SKM-1 treated with dmso at 0.1 percent for 144 hours (cell line): Measurements from ENCODE around the gene ITFG2.
A peak's percentile ranks its signal among the peaks of the same experiment; 100 is the strongest.
"Not testable (repeated sequence)": the region's sequence is repeated elsewhere in the genome, so short reads cannot be mapped to it uniquely, and the experiment has no call there.

Experiments used
- DNase-seq: peaks from one replicate; lab custom pipeline; 2025; ENCODE audit not compliant: unreplicated experiment; lab: John Stamatoyannopoulos, UW

The ITFG2 gene

GRCh38 chr12:2812290-2813213, at the start of gene ITFG2:
Gene ITFG2, plus strand, starts transcription at chr12:2812668. Its CDS starts 93 bp downstream, at chr12:2812761.
- peak; percentile 90 for DNase-seq

- no peak for DNase-seq
Observed at GRCh38 chr12:2764398-2764797, 48.1 kb upstream of the ITFG2 start.

- DNase-seq: no peak
Observed at GRCh38 chr12:2765052-2765451, 47.4 kb upstream of the ITFG2 start.

DNA sequence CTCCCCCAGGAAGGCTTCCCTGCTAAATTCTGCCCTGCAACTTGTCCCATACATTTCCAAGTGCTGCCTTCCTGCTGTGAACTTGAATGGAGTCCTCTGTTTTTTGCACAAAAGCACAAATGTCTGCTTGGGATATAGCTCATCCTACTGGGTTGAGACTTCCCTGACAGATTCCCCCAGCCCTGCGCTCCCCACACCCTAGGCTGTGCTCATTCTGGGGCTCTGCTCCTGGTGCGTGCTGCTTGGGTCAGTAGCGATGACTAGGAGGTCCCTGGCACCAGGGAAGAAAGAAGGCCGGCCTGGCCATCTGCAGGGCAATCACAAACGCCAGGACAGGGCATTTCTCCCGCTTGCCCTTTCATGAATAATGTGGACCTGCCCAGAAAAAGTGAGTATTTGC, 46.9 kb upstream of the ITFG2 start:
- DNase-seq: no peak

DNA sequence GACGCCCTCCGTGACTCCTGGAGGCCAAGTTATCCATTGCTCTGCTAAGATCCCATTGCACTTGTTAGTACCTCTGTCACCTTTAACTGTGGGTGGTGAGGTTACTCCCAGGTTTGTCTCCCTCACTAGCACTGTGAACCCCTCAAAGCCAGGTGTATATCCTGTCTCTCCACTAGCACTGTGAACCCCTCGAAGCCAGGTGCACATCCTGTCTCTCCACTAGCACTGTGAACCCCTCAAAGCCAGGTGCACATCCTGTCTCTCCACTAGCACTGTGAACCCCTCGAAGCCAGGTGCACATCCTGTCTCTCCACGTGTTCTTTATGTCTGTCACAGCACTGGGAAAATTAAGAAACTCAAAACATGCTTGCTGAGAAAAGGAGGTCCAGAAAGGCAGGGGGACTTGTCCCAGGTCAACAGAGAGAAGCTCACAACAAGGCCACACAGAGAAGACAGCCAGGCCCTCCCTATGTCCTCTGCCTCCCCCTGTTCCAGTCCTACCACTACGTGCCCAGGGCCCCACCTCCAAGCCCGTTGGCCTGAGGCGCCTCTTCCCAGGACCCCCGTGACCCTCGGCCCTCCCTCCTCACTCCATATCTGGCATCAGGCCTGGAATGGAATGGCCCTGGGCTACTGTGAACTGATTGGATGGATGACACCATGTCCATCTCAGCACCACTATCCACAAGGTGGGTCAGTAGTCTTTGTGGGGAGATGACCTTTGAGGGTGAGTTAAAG, 44.1 kb upstream of the ITFG2 start:
- no peak for DNase-seq

GRCh38 chr12:2769866-2770533, 42.5 kb upstream of the ITFG2 start:
- no peak for DNase-seq

GRCh38 chr12:2770544-2770943, 41.9 kb upstream of the ITFG2 start:
- not testable (repeated sequence) for DNase-seq

- no peak for DNase-seq
Observed at GRCh38 chr12:2772370-2772769, 40.1 kb upstream of the ITFG2 start.

GRCh38 chr12:2773199-2773875, 39.1 kb upstream of the ITFG2 start:
- DNase-seq: no peak

- DNase-seq: no peak
Observed at GRCh38 chr12:2775431-2775830, 37.0 kb upstream of the ITFG2 start.

DNA sequence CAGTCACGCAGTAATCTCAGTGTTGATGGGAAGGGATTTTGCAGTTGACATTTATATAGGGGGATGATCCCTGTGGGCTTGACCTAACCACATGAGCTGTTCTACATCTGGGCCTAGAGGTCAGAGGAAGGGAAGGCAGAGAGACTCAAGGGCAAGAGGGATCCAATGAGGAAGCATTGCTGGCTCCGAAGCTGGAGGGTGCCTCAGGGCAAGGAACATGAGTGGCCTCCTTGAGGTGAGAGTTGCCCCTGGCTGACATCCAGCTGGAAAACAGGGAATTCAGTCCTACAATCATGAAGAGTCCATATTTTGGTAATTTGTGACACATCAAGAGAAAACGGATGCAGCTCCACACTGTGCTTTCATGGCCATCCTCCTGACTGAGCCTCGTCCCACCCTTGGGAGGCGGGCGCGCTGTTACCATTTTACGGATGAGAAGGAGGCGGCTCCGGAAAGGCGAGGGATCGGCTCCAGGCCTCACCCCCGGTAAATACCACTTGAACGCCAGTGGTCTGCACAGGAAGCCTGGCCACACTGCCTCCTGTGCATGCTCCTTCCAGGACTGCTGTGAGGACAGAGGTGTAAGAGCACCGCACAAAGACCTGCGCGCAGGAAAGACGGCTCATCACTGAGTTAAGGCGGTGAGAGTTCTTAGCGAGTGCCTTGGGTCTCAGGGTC, 36.2 kb upstream of the ITFG2 start:
- no peak for DNase-seq

- no peak for DNase-seq
Observed at GRCh38 chr12:2779281-2779680, 33.2 kb upstream of the ITFG2 start.

DNA sequence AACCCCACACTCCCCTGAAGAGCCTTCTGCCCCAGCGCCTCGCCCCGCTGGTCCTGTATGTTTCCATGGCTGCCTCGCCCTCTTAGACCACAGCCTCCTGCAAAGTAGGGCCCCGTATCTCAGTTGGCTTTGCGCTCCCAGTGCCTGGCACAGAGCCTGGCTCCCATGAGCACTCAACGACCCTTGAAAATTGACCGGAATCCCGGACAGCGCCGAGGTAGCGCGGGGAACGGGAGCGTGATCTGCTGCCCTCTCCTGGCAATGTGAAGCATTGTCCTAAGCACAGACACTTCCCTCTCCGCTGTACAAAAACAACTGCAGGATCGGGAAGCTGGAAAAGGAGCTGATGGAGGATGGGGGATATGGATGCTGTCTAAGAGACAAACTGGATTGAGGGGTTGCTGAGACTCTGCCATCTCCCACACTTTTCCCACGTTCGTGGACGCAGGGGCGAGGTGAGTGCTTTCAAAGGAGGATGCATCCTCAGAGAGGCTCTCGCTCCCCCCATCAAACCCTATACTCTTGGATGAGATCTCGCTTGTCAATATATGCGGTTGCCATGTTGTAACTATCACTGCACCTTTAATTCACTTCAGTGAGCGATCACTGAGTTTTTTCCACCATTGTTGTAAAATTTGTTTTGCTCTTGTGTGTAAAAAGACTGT, 28.4 kb upstream of the ITFG2 start:
- DNase-seq: no peak

DNA sequence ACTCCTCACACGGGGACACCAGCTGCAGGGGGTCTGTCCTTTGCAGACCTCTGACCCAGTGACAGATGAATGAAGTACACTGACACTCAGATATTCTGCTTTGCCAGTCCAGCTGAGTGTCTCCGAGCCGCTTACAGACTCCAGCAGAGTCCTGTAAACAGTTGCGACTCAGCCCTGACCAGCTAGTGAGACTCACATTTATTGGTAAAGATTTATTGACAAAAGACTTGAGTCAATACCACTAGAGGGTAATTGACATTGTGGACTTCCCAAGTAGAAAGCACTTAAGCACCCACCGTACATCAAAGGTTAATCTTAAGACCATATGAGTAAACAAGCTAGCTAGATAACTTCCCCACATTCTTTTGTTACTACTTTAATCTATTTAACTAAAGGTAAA, 27.5 kb upstream of the ITFG2 start:
- DNase-seq: no peak

DNA sequence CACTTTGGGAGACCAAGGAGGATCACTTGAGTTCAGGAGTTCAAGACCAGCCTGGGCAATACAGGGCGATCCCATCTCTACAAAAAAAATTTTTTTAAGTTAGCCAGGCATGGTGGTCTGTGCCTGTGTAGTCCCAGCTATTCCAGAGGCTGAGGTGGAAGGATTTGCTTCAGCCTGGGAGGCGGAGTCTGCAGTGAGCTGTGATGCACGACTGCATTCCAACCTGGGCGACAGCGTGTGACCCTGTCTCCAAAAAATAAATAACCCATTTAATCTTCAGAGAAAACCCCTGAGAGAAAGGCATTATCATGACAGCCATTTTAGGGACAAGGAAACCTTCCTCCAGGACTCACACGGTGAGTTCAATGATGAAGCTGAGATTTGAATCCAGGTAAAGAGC, 21.4 kb upstream of the ITFG2 start:
- DNase-seq: no peak

GRCh38 chr12:2792671-2793500, 19.6 kb upstream of the ITFG2 start:
- no peak for DNase-seq

DNA sequence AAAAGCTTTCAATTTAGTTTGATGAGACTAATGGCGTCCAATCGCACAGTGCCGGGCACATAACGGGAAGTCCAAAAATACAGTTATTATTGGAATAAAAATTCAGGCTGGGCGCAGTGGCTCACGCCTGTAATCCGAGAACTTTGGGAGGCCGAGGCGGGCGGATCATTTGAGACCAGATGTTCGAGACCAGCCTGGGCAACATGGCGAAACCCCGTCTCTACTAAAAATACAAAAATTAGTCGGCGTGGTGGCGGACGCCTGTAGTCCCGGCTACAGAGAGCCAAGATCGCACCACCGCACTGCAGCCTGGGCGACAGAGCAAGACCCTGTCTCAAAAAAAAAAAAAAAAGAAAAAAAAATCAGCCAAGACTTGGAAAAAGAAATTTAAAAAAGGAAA, 18.9 kb upstream of the ITFG2 start:
- DNase-seq: no peak

DNA sequence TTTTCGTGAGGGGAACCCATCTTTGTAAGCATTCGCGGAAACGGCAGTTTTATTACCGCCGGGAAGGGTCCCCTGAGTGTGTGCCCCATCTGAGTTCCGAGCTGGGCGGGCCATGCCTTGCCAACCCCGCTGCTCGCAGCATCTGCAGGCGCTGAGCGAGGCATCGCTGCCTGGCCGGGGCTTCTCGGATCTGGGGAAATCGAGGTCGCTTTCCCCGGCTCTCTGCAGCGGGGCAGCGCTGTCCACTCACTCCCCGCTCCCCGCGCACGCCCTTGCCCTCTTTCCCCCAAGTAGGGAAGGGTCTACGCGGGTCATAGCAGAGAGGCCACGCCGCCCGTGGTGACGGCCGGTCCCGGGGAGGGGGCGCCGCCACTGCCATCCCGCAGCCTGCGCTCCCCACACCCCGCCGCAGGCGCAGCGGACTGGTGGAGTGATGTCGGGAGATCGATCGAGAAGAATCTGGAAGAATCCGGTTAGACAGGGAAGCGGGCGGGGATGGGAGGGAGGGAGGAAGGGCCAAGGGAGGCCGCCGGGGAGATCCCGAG, 18.2 kb upstream of the ITFG2 start:
- no peak for DNase-seq

DNA sequence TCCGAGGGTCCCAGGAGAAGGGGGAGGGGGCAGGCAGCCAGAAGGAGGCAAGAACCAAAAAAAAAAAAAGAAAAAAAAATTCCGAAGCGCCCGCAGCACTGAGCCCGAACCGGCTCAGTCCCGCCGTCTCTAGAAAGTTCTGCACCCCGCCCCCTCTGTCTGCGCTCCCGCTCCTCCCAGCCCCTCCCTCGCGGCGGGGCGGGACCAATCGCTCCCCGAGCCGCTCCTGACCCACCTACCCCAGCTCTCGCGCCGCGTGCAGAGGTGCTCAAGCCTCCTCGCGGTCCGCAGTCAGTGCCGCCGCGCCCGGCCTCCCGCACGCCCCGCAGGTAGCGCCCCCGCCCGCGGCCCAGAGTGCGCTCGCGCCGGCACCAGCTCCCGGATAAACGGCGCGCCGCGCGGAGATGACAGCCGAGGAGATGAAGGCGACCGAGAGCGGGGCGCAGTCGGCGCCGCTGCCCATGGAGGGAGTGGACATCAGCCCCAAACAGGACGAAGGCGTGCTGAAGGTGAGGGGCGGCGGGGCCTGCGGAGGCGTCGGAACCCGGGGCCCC, 17.7 kb upstream of the ITFG2 start, which contains the start of gene FKBP4:
Gene FKBP4, plus strand, starts transcription at position 235 of the 554 bp plus-strand sequence. Its CDS starts 170 bp downstream, at position 405.
- DNase-seq: peak; percentile 40
